ENCODE results near the gene COPS3. TPM values are rescaled to one million over a fixed set of nuclear protein-coding genes. Genes with fewer than 3 reads are reported as not detected.

COPS3 gene
- total and polyA plus RNA-seq, 2 of the 4 experiments (the other 2 are of a cell fraction), result 71.4 to 144 TPM

- Histone ChIP-seq H2BK15ac (ENCODE audit: low read depth, low read length) (no peak overlapping the region), H2AFZ (replicated peaks; ENCODE audit: low read length, poor library complexity) (peak overlapping the region; percentile 96), H4K8ac (ENCODE audit: low read depth in 2 of 2, low read length in 2 of 2) (peak overlapping the region; percentile 5 to 61; a peak in 1 of 4 replicates), H3K4me2 (ENCODE audit: low read depth, low read length) (peak overlapping the region; percentile 69), H3K14ac (replicated peaks; ENCODE audit: low read depth, low read length) (no peak overlapping the region), H3K4me1 (ENCODE audit: control insufficient read depth, insufficient read depth, low read length) (peaks cover 3% of the 10 kb centered on the region), H4K5ac (ENCODE audit: low read depth, low read length) (no peak overlapping the region), H3K27me3 (ENCODE audit: control insufficient read depth, insufficient read depth, low read length) (no peaks in the 10 kb centered on the region; the same call in 1 of the 2 replicates), H2AK5ac (ENCODE audit: low read depth, low read length) (peak overlapping the region; percentile 54; the same call in 1 of the 2 replicates), H3K9me1 (ENCODE audit: insufficient read depth, low read length) (no peaks in the 10 kb centered on the region; the same call in 1 of the 2 replicates), H4K91ac (ENCODE audit: insufficient read depth, low read depth, low read length) (no peak overlapping the region), H2AK9ac (replicated peaks; ENCODE audit: low read depth, low read length, poor library complexity) (peak overlapping the region; percentile 87), H4K20me1 (ENCODE audit: insufficient read depth, low read length) (no peaks in the 10 kb centered on the region), H2BK5ac (ENCODE audit: low read depth, low read length, poor library complexity, severe bottlenecking) (no peak overlapping the region), H3K23ac (ENCODE audit: low read depth, low read length) (peak overlapping the region; percentile 32; the same call in 1 of the 2 replicates), H3K4ac (ENCODE audit: low read depth, low read length) (no peak overlapping the region), H3K4me3 (ENCODE audit: insufficient read depth, low read depth, low read length) (peak overlapping the region; percentile 78), H3K56ac (ENCODE audit: extremely low read depth, insufficient read depth, low read length) (no peak overlapping the region), H2BK20ac (ENCODE audit: low read depth, low read length) (no peak overlapping the region), H3K18ac (ENCODE audit: low read depth, low read length) (no peak overlapping the region), H3K9ac (ENCODE audit: low read depth, low read length) (peak overlapping the region; percentile 40; the same call in 1 of the 2 replicates), H3K9me3 (ENCODE audit: control insufficient read depth, insufficient read depth, low read length) (no peaks in the 10 kb centered on the region), H3K36me3 (ENCODE audit: control insufficient read depth, insufficient read depth, low read length) (no peaks in the 10 kb centered on the region), H3K79me1 (ENCODE audit: low read depth in 1 of 2, low read length in 2 of 2) (no peaks in the 10 kb centered on the region), H3K27ac (ENCODE audit: insufficient read depth, low read length) (no peak overlapping the region; the same call in 1 of the 2 replicates), H2BK120ac (ENCODE audit: low read depth, low read length) (no peak overlapping the region)
- dilution Hi-C loops (cut with HindIII; ENCODE audit: low sequenced_read_pairs, unreplicated experiment), result no loop called here
- no peak for TF ChIP-seq MAFK (IDR thresholded peaks at IDR 0.05; ENCODE audit: low read depth, low read length)
- no peak for TF ChIP-seq FOS (IDR thresholded peaks at IDR 0.05; ENCODE audit: low read depth, low read length)
- no peak for TF ChIP-seq MAZ (IDR thresholded peaks at IDR 0.05; ENCODE audit: borderline replicate concordance, low read depth, low read length)
- TF ChIP-seq, protein P1, sequence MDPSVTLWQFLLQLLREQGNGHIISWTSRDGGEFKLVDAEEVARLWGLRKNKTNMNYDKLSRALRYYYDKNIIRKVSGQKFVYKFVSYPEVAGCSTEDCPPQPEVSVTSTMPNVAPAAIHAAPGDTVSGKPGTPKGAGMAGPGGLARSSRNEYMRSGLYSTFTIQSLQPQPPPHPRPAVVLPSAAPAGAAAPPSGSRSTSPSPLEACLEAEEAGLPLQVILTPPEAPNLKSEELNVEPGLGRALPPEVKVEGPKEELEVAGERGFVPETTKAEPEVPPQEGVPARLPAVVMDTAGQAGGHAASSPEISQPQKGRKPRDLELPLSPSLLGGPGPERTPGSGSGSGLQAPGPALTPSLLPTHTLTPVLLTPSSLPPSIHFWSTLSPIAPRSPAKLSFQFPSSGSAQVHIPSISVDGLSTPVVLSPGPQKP (IDR thresholded peaks at IDR 0.05; ENCODE audit: borderline replicate concordance, low read depth, low read length), result no peak
- no peak for TF ChIP-seq RCOR1 (IDR thresholded peaks at IDR 0.05; ENCODE audit: insufficient replicate concordance, low read length)
- TF ChIP-seq CHD1 (IDR thresholded peaks at IDR 0.05; ENCODE audit: low read depth, low read length), result no peak
- CTCF ChIA-PET, result no interaction called here
- in situ Hi-C loops (cut with MboI; ENCODE audit: low sequenced_read_pairs), result no loop called here
- ATAC-seq (ENCODE audit: low read depth) (no peak), DNase-seq (no peak)
- POLR2A ChIA-PET (ENCODE audit: unreplicated experiment), result no interaction called here
- intact Hi-C loops (cut with micrococcal nuclease), result no loop called here
- WGBS, 2 experiments (ENCODE audit: extremely low coverage in 2 of 2, insufficient read length in 1 of 2), result 0% methylated on average over 8 of the region's 21 CpGs; no CpG with 5 or more reads in 1 of the 2 experiments
- no TSS peak for BruUV-seq (replicated peaks)
These were observed 22.9 kb upstream of the COPS3 start for GRCh38 chr17:17303847-17304490.
